K562 (cell line): Measurements from ENCODE around the gene ZFAND3. TPM values are rescaled to one million over a fixed set of nuclear protein-coding genes. Genes with fewer than 3 reads are reported as not detected.
A peak's percentile ranks its signal among the peaks of the same experiment; 100 is the strongest.

Source experiments
- ATAC-seq: fragments of 200-7000 bp; cut with Tn5 transposase; 3 replicates; pipeline ENCODE4 v1.9.1; 2020; ENCODE audit warnings: moderate library complexity
- BruUV-seq: library from RNA; stranded (reverse); fragments of 400-500 nt; replicated peaks from 2 replicates; lab custom pipeline; 2021; lab: Mats Ljungman, UMichigan
- CTCF ChIA-PET: fragments of 300-600 bp; formaldehyde crosslinking; extraction: SDS; loops from one replicate; lab custom pipeline; 2021; ENCODE audit warnings: low intra/inter-chr PET ratio; lab: Yijun Ruan, JAX
- POLR2A ChIA-PET: fragments of 300-600, 350-650 bp; sonication (Branson Sonifier 250); formaldehyde crosslinking; extraction: SDS; loops from one replicate; lab custom pipeline; 2021; ENCODE audit warnings: antibody characterized with exemption, inconsistent platforms; lab: Yijun Ruan, JAX
- DNase-seq, 4 experiments: peaks; one replicate each; pipeline versions ENCODE4 v3.0.0 to v3.0.0-alpha.2; 2011 to 2018; ENCODE audit warnings: low spot score in 3 of 4, mixed read lengths in 3 of 4; ENCODE audit errors: extremely low read depth in 1 of 4
- FAIRE-seq: peaks from 2 replicates; lab custom pipeline; 2011; peaks lifted over from hg19 to GRCh38; lab: Jason Lieb, UNC
- H2AFZ ChIP-seq: 2 replicates; pipeline ENCODE4 v1.6.0; 2011; ENCODE audit warnings: low read depth, low read length, control low read depth, inconsistent platforms
- H3K27ac ChIP-seq: fragments of 200-600 bp; 3 replicates; pipeline ENCODE4 v1.8.0; 2011; ENCODE audit warnings: low read depth, mild to moderate bottlenecking, control low read depth, inconsistent platforms, low read length, moderate library complexity, mixed read lengths; ENCODE audit errors: extremely low read depth
- H3K27me3 ChIP-seq, 2 experiments: fragments of 300-600 bp in 1 of 2; 2 replicates in 1 of 2; 3 replicates in 1 of 2; pipeline versions ENCODE4 v1.6.0 to v1.8.0; 2011; ENCODE audit warnings: inconsistent platforms in 2 of 2, low read length in 2 of 2, mild to moderate bottlenecking in 1 of 2, mixed read lengths in 1 of 2, moderate library complexity in 1 of 2; ENCODE audit not compliant: control insufficient read depth in 2 of 2, insufficient read depth in 2 of 2
- H3K36me3 ChIP-seq: fragments of 300-600 bp; 3 replicates; pipeline ENCODE4 v1.8.0; 2011; ENCODE audit warnings: mild to moderate bottlenecking, low read length, inconsistent platforms; ENCODE audit not compliant: control insufficient read depth, insufficient read depth
- H3K4me1 ChIP-seq, 2 experiments: fragments of 200-600 bp in 1 of 2; replicated peaks in 1 of 2; 2 replicates in 1 of 2; 3 replicates in 1 of 2; pipeline versions ENCODE4 v1.5.1 to v1.8.0; 2011; ENCODE audit warnings: inconsistent platforms in 2 of 2, low read length in 2 of 2, mild to moderate bottlenecking in 1 of 2, mixed read lengths in 1 of 2, moderate library complexity in 1 of 2; ENCODE audit not compliant: control insufficient read depth in 2 of 2, insufficient read depth in 2 of 2
- H3K4me2 ChIP-seq: 2 replicates; pipeline ENCODE4 v1.6.1; 2011; ENCODE audit warnings: low read length, control low read depth, inconsistent platforms, mixed read lengths; ENCODE audit not compliant: insufficient read depth
- H3K4me3 ChIP-seq: fragments of 200-600 bp; sonication (generic), shearing (Covaris generic); 2 replicates; pipeline ENCODE4 v1.5.1; 2016; ENCODE audit warnings: control low read depth, inconsistent platforms
- H3K79me2 ChIP-seq: fragments of 200-600 bp; 3 replicates; pipeline ENCODE4 v1.8.0; 2011; ENCODE audit warnings: low read length, inconsistent platforms; ENCODE audit not compliant: control insufficient read depth, insufficient read depth
- H3K9ac ChIP-seq, 2 experiments: 2 replicates each; pipeline versions ENCODE4 v1.6.0 to v1.6.1; 2011; ENCODE audit warnings: low read depth in 2 of 2, low read length in 2 of 2, control low read depth in 1 of 2, inconsistent platforms in 1 of 2, mild to moderate bottlenecking in 1 of 2, mixed read lengths in 1 of 2; ENCODE audit not compliant: insufficient read depth in 1 of 2
- H3K9me1 ChIP-seq: one replicate; pipeline ENCODE4 v1.6.0; 2011; ENCODE audit warnings: inconsistent platforms, mild to moderate bottlenecking, low read length, moderate library complexity; ENCODE audit not compliant: control insufficient read depth, insufficient read depth
- H3K9me3 ChIP-seq: replicated peaks from 2 replicates; pipeline ENCODE4 v1.5.1; 2011; ENCODE audit warnings: low read depth, low read length, inconsistent platforms; ENCODE audit not compliant: control insufficient read depth, insufficient read depth
- H4K20me1 ChIP-seq: replicated peaks from 2 replicates; pipeline ENCODE4 v1.6.1; 2011; ENCODE audit warnings: low read length, inconsistent platforms, mixed read lengths; ENCODE audit not compliant: control insufficient read depth, insufficient read depth
- CSDE1 ChIP-seq, 2 experiments: fragments of 450-650 bp; IDR thresholded peaks; 2 replicates each; pipeline ENCODE4 v1.6.1; 2016; ENCODE audit warnings: mild to moderate bottlenecking in 1 of 2
- EP400 ChIP-seq: fragments of 450-650 bp; IDR thresholded peaks from 2 replicates; pipeline ENCODE4 v1.6.1; 2017; ENCODE audit warnings: antibody characterized with exemption, mild to moderate bottlenecking, moderate library complexity
- HDAC3 ChIP-seq: fragments of 450-650 bp; IDR thresholded peaks from 2 replicates; pipeline ENCODE4 v1.6.1; 2018; ENCODE audit warnings: borderline replicate concordance, mild to moderate bottlenecking, moderate library complexity; ENCODE audit not compliant: partially characterized antibody
- HNRNPUL1 ChIP-seq: fragments of 200-400 bp; formaldehyde crosslinking; IDR thresholded peaks from 2 replicates; pipeline ENCODE4 v1.6.1; 2017; ENCODE audit warnings: low read length
- L3MBTL2 ChIP-seq: fragments of 450-650 bp; IDR thresholded peaks from 2 replicates; pipeline ENCODE4 v1.6.1; 2016; ENCODE audit warnings: mild to moderate bottlenecking, moderate library complexity
- MYC ChIP-seq, 2 experiments: fragments of 250-450 bp in 1 of 2; sonication (Bioruptor Pico) in 1 of 2; IDR thresholded peaks; 2 replicates each; pipeline versions ENCODE4 v1.5.1 to v1.6.1; 2012 to 2021; ENCODE audit warnings: low read depth in 2 of 2, borderline replicate concordance in 1 of 2, improper control_type of control experiment in 1 of 2, low read length in 1 of 2, mild to moderate bottlenecking in 1 of 2, moderate library complexity in 1 of 2
- SP1 ChIP-seq: sonication (generic); formaldehyde crosslinking; IDR thresholded peaks from 2 replicates; pipeline ENCODE4 v1.8.1; 2022; ENCODE audit warnings: mild to moderate bottlenecking, missing genetic modification reagents
- ZNF212 ChIP-seq: fragments of 450-650 bp; formaldehyde crosslinking; IDR thresholded peaks from 2 replicates; pipeline ENCODE4 v1.4.0; 2020; ENCODE audit warnings: mild to moderate bottlenecking
- ZNF551 ChIP-seq: fragments of 250-450 bp; sonication (Bioruptor Pico); IDR thresholded peaks from 2 replicates; pipeline ENCODE4 v1.5.0; 2021; ENCODE audit warnings: mild to moderate bottlenecking, moderate library complexity
- WGBS: fragments of 100-300 bp; shearing (Covaris generic); methylation state at CpG from one replicate; pipeline ENCODE4 v1.1.6; 2016; ENCODE audit warnings: low coverage, mixed read lengths; ENCODE audit not compliant: insufficient coverage; ENCODE audit errors: missing lambda C conversion rate; 5-methylcytosine and 5-hydroxymethylcytosine counted together
- in situ Hi-C: fragments of 300-500 bp; cut with MboI; formaldehyde crosslinking; loops from 4 replicates; pipeline ENCODE4 v1.15.0; 2018; ENCODE audit warnings: inconsistent platforms, mixed read lengths
- intact Hi-C: fragments of 100-400 bp; cut with micrococcal nuclease; formaldehyde crosslinking; loops from 2 replicates; pipeline ENCODE4 v1.14.2; 2022
- polyA plus RNA-seq, 8 experiments: library from polyadenylated mRNA; depleted of rRNA in 4 of 8; stranded (reverse) in 5 of 8; unstranded in 3 of 8; fragments of >200 nt; fragmentation: Nextera tagmentation in 2 of 8; fragmentation: Illumina TruSeq in 1 of 8; extraction: Ambion mirVana in 2 of 8; extraction: Trizol in 1 of 8; gene quantifications; 2 replicates each; pipeline versions ENCODE4 v1.2.1 to v1.2.3, GENCODE V29; 2011 to 2014; ENCODE audit warnings: inconsistent platforms in 1 of 8, missing spikeins in 1 of 8
- total RNA-seq, 7 experiments: library from RNA; depleted of rRNA in 6 of 7; stranded (reverse); fragments of >200 nt in 6 of 7; fragmentation: Illumina TruSeq in 2 of 7; extraction: Trizol in 2 of 7; gene quantifications; 2 replicates each; pipeline versions ENCODE4 v1.2.1 to v1.2.3, GENCODE V29; 2011 to 2021; ENCODE audit warnings: low replicate concordance in 1 of 7
- TF ChIP-seq, protein P1 (sequence below): fragments of 250-450 bp; sonication (Bioruptor Pico); IDR thresholded peaks from 2 replicates; pipeline ENCODE4 v1.8.0; 2021; ENCODE audit warnings: mild to moderate bottlenecking, moderate library complexity
- TF ChIP-seq, protein P2 (sequence below): fragments of 450-650 bp; conservative IDR thresholded peaks from 2 replicates; pipeline ENCODE4 v1.6.1; 2016; ENCODE audit warnings: missing genetic modification characterization, low read depth, mild to moderate bottlenecking, control low read depth, missing compliant biosample characterization
- TF ChIP-seq, protein P3 (sequence below), 2 experiments: fragments of 450-650 bp; IDR thresholded peaks; 2 replicates each; pipeline ENCODE4 v1.6.1; 2016

The ZFAND3 gene
- total and polyA plus RNA-seq, 9 of the 15 experiments (the other 6 are each of a cell fraction or from before 2014, with no cell fraction given): 0.81 to 26.6 (median 11.8) TPM

DNA sequence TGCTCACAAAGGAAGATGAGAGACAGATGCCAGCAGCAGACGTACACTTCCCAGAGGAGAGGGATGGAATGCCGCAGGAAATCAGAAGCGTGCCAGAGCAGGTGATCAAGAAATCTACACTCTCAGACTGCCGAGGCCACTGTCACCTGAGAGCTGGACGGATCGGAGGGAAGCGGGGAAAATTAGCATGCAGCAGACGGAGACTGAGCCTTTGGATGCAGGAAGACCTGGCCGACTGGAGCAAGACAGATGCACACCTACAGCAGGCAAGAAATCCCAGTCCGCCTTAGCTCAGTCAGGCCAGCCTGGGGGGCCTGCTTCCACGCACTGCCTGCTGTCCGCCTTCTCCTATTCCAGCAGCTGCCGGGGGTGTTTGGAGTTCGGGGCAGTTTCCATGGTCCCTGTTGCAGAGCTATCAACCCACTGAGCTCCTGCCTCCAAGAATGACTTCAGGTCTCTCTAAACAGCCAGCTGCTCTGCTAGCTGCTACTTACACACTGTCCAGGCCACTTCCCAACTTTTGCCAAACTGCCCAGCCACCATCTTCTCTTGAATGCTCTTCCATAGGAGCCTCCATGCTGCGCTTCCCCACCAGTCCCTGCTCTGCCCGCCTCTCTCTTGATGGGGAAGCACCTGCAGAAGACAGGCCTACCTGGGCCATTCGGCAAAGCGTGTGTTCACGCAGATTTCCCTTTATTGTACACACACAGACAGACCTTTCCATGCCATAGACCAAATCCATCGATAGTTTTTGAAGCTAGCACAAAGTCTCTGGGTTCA lies 368.5 kb downstream of the ZFAND3 start:
- H3K79me2 ChIP-seq: no peaks in the 10 kb centered on the region
- no peak overlapping the region for H2AFZ ChIP-seq
- H3K4me1 ChIP-seq: no peaks in the 10 kb centered on the region
- H3K9me1 ChIP-seq: no peaks in the 10 kb centered on the region
- H4K20me1 ChIP-seq: peaks cover 16% of the 10 kb centered on the region
- DNase-seq (no peak), ATAC-seq (peak; percentile 38; the same call in 2 of the 3 replicates), FAIRE-seq (no peak)
- TF ChIP-seq EP400 (no peak), HDAC3 (no peak), ZNF551 (CRISPR knock-in tag) (no peak), L3MBTL2 (no peak), SP1 (CRISPR knock-in tag) (no peak), MYC (IDR thresholded peaks at IDR 0.05; ENCODE audit: low read depth, low read length) (no peak), MYC (CRISPR knock-in tag; IDR thresholded peaks at IDR 0.05; ENCODE audit: borderline replicate concordance, low read depth) (no peak), HNRNPUL1 (no peak), ZNF212 (CRISPR knock-in tag) (no peak), CSDE1 (IDR thresholded peaks at IDR 0.05) (no peak)
- TF ChIP-seq, protein P1, sequence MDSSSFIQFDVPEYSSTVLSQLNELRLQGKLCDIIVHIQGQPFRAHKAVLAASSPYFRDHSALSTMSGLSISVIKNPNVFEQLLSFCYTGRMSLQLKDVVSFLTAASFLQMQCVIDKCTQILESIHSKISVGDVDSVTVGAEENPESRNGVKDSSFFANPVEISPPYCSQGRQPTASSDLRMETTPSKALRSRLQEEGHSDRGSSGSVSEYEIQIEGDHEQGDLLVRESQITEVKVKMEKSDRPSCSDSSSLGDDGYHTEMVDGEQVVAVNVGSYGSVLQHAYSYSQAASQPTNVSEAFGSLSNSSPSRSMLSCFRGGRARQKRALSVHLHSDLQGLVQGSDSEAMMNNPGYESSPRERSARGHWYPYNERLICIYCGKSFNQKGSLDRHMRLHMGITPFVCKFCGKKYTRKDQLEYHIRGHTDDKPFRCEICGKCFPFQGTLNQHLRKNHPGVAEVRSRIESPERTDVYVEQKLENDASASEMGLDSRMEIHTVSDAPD (CRISPR knock-in tag): no peak
- TF ChIP-seq, protein P2, sequence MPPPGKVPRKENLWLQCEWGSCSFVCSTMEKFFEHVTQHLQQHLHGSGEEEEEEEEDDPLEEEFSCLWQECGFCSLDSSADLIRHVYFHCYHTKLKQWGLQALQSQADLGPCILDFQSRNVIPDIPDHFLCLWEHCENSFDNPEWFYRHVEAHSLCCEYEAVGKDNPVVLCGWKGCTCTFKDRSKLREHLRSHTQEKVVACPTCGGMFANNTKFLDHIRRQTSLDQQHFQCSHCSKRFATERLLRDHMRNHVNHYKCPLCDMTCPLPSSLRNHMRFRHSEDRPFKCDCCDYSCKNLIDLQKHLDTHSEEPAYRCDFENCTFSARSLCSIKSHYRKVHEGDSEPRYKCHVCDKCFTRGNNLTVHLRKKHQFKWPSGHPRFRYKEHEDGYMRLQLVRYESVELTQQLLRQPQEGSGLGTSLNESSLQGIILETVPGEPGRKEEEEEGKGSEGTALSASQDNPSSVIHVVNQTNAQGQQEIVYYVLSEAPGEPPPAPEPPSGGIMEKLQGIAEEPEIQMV (tag): no peak
- TF ChIP-seq, protein P3, sequence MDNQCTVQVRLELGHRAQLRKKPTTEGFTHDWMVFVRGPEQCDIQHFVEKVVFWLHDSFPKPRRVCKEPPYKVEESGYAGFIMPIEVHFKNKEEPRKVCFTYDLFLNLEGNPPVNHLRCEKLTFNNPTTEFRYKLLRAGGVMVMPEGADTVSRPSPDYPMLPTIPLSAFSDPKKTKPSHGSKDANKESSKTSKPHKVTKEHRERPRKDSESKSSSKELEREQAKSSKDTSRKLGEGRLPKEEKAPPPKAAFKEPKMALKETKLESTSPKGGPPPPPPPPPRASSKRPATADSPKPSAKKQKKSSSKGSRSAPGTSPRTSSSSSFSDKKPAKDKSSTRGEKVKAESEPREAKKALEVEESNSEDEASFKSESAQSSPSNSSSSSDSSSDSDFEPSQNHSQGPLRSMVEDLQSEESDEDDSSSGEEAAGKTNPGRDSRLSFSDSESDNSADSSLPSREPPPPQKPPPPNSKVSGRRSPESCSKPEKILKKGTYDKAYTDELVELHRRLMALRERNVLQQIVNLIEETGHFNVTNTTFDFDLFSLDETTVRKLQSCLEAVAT (IDR thresholded peaks at IDR 0.05): no peak
- no TSS peak for BruUV-seq
- 7% methylated on average over 20 of the region's 20 CpGs for WGBS
- no peaks in the 10 kb centered on the region for H3K36me3 ChIP-seq
- intact Hi-C loops (no loop called here), in situ Hi-C loops (no loop called here)
- H3K9me3 ChIP-seq: no peaks in the 10 kb centered on the region
- no peak overlapping the region for H3K4me2 ChIP-seq
- no peak overlapping the region for H3K27ac ChIP-seq
- CTCF ChIA-PET: no interaction called here
- POLR2A ChIA-PET: interaction anchor here (0.6 to 3.7 kb wide), 4 partner anchors 10 to 1423 kb away, joined by 3 to 13 read pairs (median 4); no protein-coding TSS in a partner anchor
- peaks cover 33 to 63% of the 10 kb centered on the region in 2 experiments for H3K27me3 ChIP-seq
- no peak overlapping the region; a peak in 1 of 4 replicates for H3K9ac ChIP-seq
- no peak overlapping the region for H3K4me3 ChIP-seq
